Keratinocyte (primary cell): Measurements from ENCODE around the gene GADD45GIP1. TPM values are rescaled to one million over a fixed set of nuclear protein-coding genes. Genes with fewer than 3 reads are reported as not detected.

Experiments used
- DNase-seq: peaks from one replicate; pipeline ENCODE4 v3.0.0-alpha.2; 2011; ENCODE audit warnings: low read depth, missing footprints, low spot score
- FAIRE-seq: peaks from 2 replicates; lab custom pipeline; 2011; peaks lifted over from hg19 to GRCh38; lab: Jason Lieb, UNC
- H2AFZ ChIP-seq: 2 replicates; pipeline ENCODE4 v1.6.0; 2012; ENCODE audit warnings: low read length, control low read depth, inconsistent platforms; ENCODE audit not compliant: control insufficient read depth
- H3K27ac ChIP-seq: 2 replicates; pipeline ENCODE4 v1.5.1; 2011; ENCODE audit warnings: low read length; ENCODE audit not compliant: control insufficient read depth, insufficient read depth
- H3K27me3 ChIP-seq: 3 replicates; pipeline ENCODE4 v1.6.0; 2011; ENCODE audit warnings: low read length; ENCODE audit not compliant: control insufficient read depth, insufficient read depth; ENCODE audit errors: extremely low read depth
- H3K36me3 ChIP-seq, 2 experiments: 2 replicates in 1 of 2; 3 replicates in 1 of 2; pipeline ENCODE4 v1.5.1; 2011; ENCODE audit warnings: low read length in 2 of 2, mild to moderate bottlenecking in 1 of 2; ENCODE audit not compliant: control insufficient read depth in 2 of 2, insufficient read depth in 2 of 2; ENCODE audit errors: extremely low read depth in 1 of 2
- H3K4me1 ChIP-seq: 3 replicates; pipeline ENCODE4 v1.5.1; 2011; ENCODE audit warnings: low read length; ENCODE audit not compliant: control insufficient read depth, insufficient read depth; ENCODE audit errors: extremely low read depth
- H3K4me2 ChIP-seq: 3 replicates; pipeline ENCODE4 v1.6.0; 2011; ENCODE audit warnings: low read depth, low read length; ENCODE audit not compliant: control insufficient read depth, insufficient read depth; ENCODE audit errors: extremely low read depth
- H3K4me3 ChIP-seq, 3 experiments: fragments of 200-600 bp in 1 of 3; sonication (generic) in 1 of 3; 2 replicates in 2 of 3; 3 replicates in 1 of 3; pipeline ENCODE4 v1.5.1; 2011 to 2016; ENCODE audit warnings: low read length in 3 of 3, mild to moderate bottlenecking in 3 of 3, control low read depth in 2 of 3, inconsistent platforms in 1 of 3, low read depth in 1 of 3, mixed read lengths in 1 of 3, mixed run types in 1 of 3, moderate library complexity in 1 of 3; ENCODE audit not compliant: control insufficient read depth in 2 of 3, insufficient read depth in 2 of 3; ENCODE audit errors: extremely low read depth in 1 of 3
- H3K79me2 ChIP-seq: 2 replicates; pipeline ENCODE4 v1.6.0; 2012; ENCODE audit warnings: low read length; ENCODE audit not compliant: control insufficient read depth, insufficient read depth
- H3K9ac ChIP-seq: 3 replicates; pipeline ENCODE4 v1.6.0; 2011; ENCODE audit warnings: low read length; ENCODE audit not compliant: control insufficient read depth, insufficient read depth; ENCODE audit errors: extremely low read depth
- H3K9me1 ChIP-seq: 3 replicates; pipeline ENCODE4 v1.6.0; 2011; ENCODE audit warnings: low read length; ENCODE audit not compliant: control insufficient read depth, insufficient read depth; ENCODE audit errors: extremely low read depth
- H3K9me3 ChIP-seq: 2 replicates; pipeline ENCODE4 v1.5.1; 2012; ENCODE audit warnings: low read depth, low read length; ENCODE audit not compliant: control insufficient read depth
- H4K20me1 ChIP-seq: 3 replicates; pipeline ENCODE4 v1.6.0; 2011; ENCODE audit warnings: low read length; ENCODE audit not compliant: control insufficient read depth, insufficient read depth; ENCODE audit errors: extremely low read depth
- EZH2 ChIP-seq: IDR thresholded peaks from one replicate; pipeline ENCODE4 v1.6.1; 2012; ENCODE audit warnings: inconsistent platforms, mild to moderate bottlenecking, low read length, moderate library complexity
- dilution Hi-C: fragments of 300-500 bp; cut with MboI; formaldehyde crosslinking; loops from one replicate; pipeline ENCODE4 v1.7.0; 2020; ENCODE audit warnings: low sequenced_read_pairs; ENCODE audit not compliant: extremely low pct_ligation_motif_present
- polyA plus RNA-seq, 5 experiments: library from polyadenylated mRNA; depleted of rRNA in 3 of 5; stranded (reverse) in 3 of 5; stranded (forward) in 1 of 5; unstranded in 1 of 5; fragments of >200 nt; gene quantifications; 1 replicate in 1 of 5; 2 replicates in 3 of 5; 3 replicates in 1 of 5; pipeline versions ENCODE4 v1.2.1 to v1.2.3, GENCODE V29; 2011 to 2012; ENCODE audit warnings: missing spikeins in 2 of 5, low read depth in 1 of 5, low replicate concordance in 1 of 5
- TF ChIP-seq, protein P1 (sequence below), 3 experiments: IDR thresholded peaks in 1 of 3; conservative IDR thresholded peaks in 1 of 3; optimal IDR thresholded peaks in 1 of 3; 2 replicates in 2 of 3; 3 replicates in 1 of 3; pipeline versions ENCODE3 to v1.5.1; 2011; ENCODE audit warnings: low read length in 3 of 3, mild to moderate bottlenecking in 3 of 3, moderate library complexity in 2 of 3, control low read depth in 1 of 3, inconsistent platforms in 1 of 3; ENCODE audit not compliant: insufficient read depth in 2 of 3; ENCODE audit errors: extremely low read depth in 1 of 3

GADD45GIP1 gene
- polyA plus RNA-seq, 1 donor (not counting 4 experiments of a cell fraction or from before 2014, with no cell fraction given) = 35.5 TPM

DNA sequence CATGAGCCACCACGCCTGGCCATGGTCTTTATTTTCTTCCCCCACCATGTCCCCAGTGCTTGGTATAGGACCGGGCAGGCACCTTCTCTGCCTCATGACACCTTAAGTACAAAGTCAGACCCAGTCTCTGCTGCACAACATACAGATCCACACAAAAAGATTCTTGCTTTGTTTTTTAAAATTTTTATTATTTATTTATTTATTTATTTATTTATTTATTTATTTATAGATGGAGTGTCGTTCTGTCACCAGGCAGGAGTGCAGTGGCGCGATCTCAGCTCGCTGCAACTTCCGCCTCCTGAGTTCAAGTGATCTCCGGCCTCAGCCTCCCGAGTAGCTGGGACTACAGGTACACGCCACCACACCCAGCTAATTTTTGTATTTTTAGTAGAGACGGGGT, 35.7 kb upstream of the GADD45GIP1 start:
- dilution Hi-C loops = no loop called here
- Histone ChIP-seq H3K4me1 (peaks cover 18% of the 10 kb centered on the region), H3K9me1 (no peaks in the 10 kb centered on the region), H2AFZ (no peak overlapping the region), H3K9me3 (peaks cover 2% of the 10 kb centered on the region), H4K20me1 (no peaks in the 10 kb centered on the region), H3K4me3 (no peak overlapping the region), H3K9ac (no peak overlapping the region), H3K27me3 (no peaks in the 10 kb centered on the region), H3K27ac (no peak overlapping the region), H3K36me3 (no peaks in the 10 kb centered on the region), H3K79me2 (peaks cover 24% of the 10 kb centered on the region), H3K4me2 (no peak overlapping the region)
- FAIRE-seq (no peak), DNase-seq (no peak)
- TF ChIP-seq EZH2 = no peak
- TF ChIP-seq, protein P1, sequence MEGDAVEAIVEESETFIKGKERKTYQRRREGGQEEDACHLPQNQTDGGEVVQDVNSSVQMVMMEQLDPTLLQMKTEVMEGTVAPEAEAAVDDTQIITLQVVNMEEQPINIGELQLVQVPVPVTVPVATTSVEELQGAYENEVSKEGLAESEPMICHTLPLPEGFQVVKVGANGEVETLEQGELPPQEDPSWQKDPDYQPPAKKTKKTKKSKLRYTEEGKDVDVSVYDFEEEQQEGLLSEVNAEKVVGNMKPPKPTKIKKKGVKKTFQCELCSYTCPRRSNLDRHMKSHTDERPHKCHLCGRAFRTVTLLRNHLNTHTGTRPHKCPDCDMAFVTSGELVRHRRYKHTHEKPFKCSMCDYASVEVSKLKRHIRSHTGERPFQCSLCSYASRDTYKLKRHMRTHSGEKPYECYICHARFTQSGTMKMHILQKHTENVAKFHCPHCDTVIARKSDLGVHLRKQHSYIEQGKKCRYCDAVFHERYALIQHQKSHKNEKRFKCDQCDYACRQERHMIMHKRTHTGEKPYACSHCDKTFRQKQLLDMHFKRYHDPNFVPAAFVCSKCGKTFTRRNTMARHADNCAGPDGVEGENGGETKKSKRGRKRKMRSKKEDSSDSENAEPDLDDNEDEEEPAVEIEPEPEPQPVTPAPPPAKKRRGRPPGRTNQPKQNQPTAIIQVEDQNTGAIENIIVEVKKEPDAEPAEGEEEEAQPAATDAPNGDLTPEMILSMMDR (optimal IDR thresholded peaks at IDR 0.05 in 1 of 3, IDR thresholded peaks at IDR 0.05 in 1 of 3, conservative IDR thresholded peaks at IDR 0.05 in 1 of 3; ENCODE audit: extremely low read depth in 1 of 3, insufficient read depth in 2 of 3, low read length in 3 of 3) = no peak

- H3K9me3 ChIP-seq = peaks cover 2% of the 10 kb centered on the region
- H3K27me3 ChIP-seq = no peaks in the 10 kb centered on the region
- no peaks in the 10 kb centered on the region for H3K9me1 ChIP-seq
- dilution Hi-C loops = no loop called here
- no peak for FAIRE-seq
- no peak for DNase-seq
- no peak overlapping the region for H3K9ac ChIP-seq
- peaks cover 11% of the 10 kb centered on the region for H3K79me2 ChIP-seq
- H3K36me3 ChIP-seq = no peaks in the 10 kb centered on the region
- TF ChIP-seq, protein P1 (optimal IDR thresholded peaks at IDR 0.05 in 1 of 3, IDR thresholded peaks at IDR 0.05 in 1 of 3, conservative IDR thresholded peaks at IDR 0.05 in 1 of 3; ENCODE audit: extremely low read depth in 1 of 3, insufficient read depth in 2 of 3, low read length in 3 of 3) = no peak
- no peak for TF ChIP-seq EZH2
- no peak overlapping the region for H3K4me3 ChIP-seq
- peaks cover 5% of the 10 kb centered on the region for H3K4me1 ChIP-seq
- no peak overlapping the region for H3K27ac ChIP-seq
- no peak overlapping the region for H2AFZ ChIP-seq
- H4K20me1 ChIP-seq = no peaks in the 10 kb centered on the region
- no peak overlapping the region for H3K4me2 ChIP-seq
These were observed 34.3 kb upstream of the GADD45GIP1 start for GRCh38 chr19:12991296-12991695.
